ENCODE results near the gene WT1. TPM values are rescaled to one million over a fixed set of nuclear protein-coding genes. Genes with fewer than 3 reads are reported as not detected.
A peak's percentile ranks its signal among the peaks of the same experiment; 100 is the strongest.

WT1 gene
- total RNA-seq, 6 experiments from 2014 or later: not detected

DNA sequence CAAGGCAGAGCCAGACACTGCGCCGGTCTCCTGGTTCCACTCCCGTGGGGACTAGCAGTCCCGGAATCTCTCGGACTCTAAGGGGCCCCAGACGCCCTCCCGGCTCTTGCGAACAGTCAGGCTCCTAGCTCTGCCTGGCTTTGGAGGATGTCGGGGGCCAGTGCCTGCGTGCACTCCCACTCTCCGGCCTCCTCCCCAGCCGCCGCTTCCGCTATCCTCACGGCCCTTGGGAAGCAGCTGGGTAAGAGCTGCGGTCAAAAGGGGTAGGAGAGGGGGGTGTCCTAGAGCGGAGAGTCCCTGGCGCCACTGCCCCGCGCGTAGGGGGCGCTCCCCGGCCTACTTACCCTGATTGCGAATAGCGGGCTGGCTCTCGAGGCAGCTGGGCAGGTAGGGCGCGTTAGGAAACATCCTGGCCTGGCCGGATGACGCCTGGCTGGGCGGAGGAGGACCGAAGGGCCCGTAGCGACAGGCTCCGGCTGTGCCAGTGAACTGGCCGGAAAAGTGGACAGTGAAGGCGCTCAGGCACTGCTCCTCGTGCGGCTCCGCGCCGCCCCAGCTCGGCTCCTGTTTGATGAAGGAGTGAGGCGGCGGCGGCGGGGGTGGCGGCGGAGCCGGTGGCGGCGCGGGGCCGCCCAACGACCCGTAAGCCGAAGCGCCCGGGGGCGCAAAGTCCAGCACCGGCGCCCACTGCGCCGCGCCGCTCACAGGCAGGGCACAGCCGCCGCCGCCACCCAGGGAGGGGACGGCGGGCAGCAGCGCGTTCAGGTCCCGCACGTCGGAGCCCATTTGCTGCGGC, 785 bp downstream of the WT1 start:
- Mint-ChIP-seq H3K27ac (no peak overlapping the region), H3K36me3 (ENCODE audit: low read depth) (no peaks in the 10 kb centered on the region), H3K4me1 (ENCODE audit: low read depth) (peaks cover 11% of the 10 kb centered on the region; the same call in 1 of the 2 replicates), H3K4me3 (no peak overlapping the region), H3K9me3 (no peaks in the 10 kb centered on the region), H3K27me3 (ENCODE audit: insufficient read depth) (peaks cover 87% of the 10 kb centered on the region)
- no peak for DNase-seq
- TF ChIP-seq, protein P1, sequence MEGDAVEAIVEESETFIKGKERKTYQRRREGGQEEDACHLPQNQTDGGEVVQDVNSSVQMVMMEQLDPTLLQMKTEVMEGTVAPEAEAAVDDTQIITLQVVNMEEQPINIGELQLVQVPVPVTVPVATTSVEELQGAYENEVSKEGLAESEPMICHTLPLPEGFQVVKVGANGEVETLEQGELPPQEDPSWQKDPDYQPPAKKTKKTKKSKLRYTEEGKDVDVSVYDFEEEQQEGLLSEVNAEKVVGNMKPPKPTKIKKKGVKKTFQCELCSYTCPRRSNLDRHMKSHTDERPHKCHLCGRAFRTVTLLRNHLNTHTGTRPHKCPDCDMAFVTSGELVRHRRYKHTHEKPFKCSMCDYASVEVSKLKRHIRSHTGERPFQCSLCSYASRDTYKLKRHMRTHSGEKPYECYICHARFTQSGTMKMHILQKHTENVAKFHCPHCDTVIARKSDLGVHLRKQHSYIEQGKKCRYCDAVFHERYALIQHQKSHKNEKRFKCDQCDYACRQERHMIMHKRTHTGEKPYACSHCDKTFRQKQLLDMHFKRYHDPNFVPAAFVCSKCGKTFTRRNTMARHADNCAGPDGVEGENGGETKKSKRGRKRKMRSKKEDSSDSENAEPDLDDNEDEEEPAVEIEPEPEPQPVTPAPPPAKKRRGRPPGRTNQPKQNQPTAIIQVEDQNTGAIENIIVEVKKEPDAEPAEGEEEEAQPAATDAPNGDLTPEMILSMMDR (IDR thresholded peaks at IDR 0.05): no peak

DNA sequence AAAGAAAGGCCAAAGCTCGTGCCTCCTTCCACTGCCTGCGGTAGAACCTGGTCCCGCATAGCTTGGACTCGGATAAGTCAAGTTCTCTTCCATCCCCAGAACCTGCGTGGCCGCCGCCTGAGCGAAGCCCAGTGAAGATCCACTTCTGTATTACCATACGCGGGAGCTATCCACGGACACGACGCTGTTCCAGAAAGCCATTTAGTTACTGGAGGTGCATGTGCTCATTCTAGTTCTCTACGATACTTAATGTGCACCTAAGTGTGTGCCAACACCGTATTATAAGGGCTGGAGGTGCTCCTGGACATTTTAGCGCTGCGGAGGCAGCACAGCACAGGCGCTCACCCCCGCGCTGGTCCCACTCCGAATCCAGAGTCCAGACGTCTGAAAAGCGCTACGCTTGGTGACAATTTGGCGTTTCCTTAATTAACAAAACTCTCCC, 1.4 kb downstream of the WT1 start:
- no peak for DNase-seq
- Mint-ChIP-seq H3K9me3 (no peaks in the 10 kb centered on the region), H3K4me1 (ENCODE audit: low read depth) (peaks cover 11% of the 10 kb centered on the region; the same call in 1 of the 2 replicates), H3K27me3 (ENCODE audit: insufficient read depth) (peaks cover 88% of the 10 kb centered on the region), H3K27ac (no peak overlapping the region), H3K36me3 (ENCODE audit: low read depth) (no peaks in the 10 kb centered on the region), H3K4me3 (peak overlapping the region; percentile 69)
- TF ChIP-seq, protein P1 (IDR thresholded peaks at IDR 0.05): no peak

DNA sequence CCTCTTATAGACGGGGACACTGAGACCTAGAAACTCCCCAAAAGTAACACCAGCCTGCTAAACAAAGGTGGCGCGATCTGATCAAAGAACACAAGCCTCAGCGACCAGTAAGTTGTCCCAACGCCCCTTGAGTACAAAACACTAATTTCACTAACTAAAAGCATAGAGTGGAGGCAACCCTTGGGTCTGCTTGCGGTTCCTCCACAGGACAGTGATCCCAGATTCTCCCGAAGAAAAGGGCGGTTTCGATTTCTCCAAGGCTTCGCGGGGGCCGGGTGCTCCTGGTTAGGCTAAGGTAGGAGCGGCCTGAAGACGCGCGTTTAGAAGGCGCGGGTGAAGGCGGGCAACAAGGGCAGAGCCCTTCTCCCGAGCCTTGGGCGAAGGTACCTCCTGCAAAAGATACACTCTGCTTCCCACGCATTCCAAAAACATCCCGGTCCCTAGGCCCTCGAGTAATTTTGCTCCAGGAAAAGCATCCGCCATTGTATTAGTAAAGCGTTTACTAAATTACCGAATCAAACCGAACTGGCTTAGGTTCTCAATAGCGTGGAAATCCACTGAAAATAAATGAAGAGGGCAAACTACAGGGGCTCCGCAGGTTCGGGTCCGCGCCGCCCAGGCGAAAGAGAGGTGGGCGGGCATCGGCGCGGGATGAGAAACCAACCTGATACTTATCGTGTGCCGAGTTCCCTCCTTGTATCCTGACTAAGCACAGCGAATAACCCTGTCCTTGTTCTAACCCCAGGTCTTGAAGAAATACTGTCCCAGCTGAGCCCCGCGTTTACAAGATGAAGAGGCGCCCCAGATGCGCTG, 2.0 kb downstream of the WT1 start:
- Mint-ChIP-seq H3K4me3 (peak overlapping the region; percentile 69), H3K36me3 (ENCODE audit: low read depth) (no peaks in the 10 kb centered on the region), H3K27ac (no peak overlapping the region), H3K27me3 (ENCODE audit: insufficient read depth) (peaks cover 88% of the 10 kb centered on the region), H3K9me3 (no peaks in the 10 kb centered on the region), H3K4me1 (ENCODE audit: low read depth) (peaks cover 11% of the 10 kb centered on the region; the same call in 1 of the 2 replicates)
- TF ChIP-seq, protein P1 (IDR thresholded peaks at IDR 0.05): no peak
- DNase-seq: no peak

DNA sequence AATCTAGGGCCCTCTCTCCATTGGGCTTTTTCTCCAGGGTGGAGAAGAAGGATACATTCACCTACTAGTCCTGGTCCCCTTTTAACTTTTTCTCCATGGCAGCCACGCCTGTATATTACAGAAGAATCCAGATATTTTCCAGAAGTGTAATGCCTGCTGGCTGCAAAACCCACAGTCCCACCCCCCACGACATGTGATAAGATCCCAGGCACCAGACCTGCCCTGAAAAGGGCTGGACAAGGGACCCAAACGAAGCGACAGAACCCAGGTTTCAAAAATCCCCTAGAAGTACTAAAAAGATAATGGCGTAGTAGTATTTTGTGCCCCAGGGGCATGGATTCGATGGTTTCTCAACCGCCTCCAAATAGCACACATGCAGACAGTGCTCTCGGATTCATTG, 2.8 kb downstream of the WT1 start:
- no peak for DNase-seq
- H3K27ac Mint-ChIP-seq: no peak overlapping the region
- H3K36me3 Mint-ChIP-seq (ENCODE audit: low read depth): no peaks in the 10 kb centered on the region
- H3K4me3 Mint-ChIP-seq: peak overlapping the region; percentile 69; the same call in 1 of the 2 replicates
- TF ChIP-seq, protein P1 (IDR thresholded peaks at IDR 0.05): no peak
- peaks cover 11% of the 10 kb centered on the region; the same call in 1 of the 2 replicates for H3K4me1 Mint-ChIP-seq (ENCODE audit: low read depth)
- peaks cover 86% of the 10 kb centered on the region for H3K27me3 Mint-ChIP-seq (ENCODE audit: insufficient read depth)
- H3K9me3 Mint-ChIP-seq: no peaks in the 10 kb centered on the region

DNA sequence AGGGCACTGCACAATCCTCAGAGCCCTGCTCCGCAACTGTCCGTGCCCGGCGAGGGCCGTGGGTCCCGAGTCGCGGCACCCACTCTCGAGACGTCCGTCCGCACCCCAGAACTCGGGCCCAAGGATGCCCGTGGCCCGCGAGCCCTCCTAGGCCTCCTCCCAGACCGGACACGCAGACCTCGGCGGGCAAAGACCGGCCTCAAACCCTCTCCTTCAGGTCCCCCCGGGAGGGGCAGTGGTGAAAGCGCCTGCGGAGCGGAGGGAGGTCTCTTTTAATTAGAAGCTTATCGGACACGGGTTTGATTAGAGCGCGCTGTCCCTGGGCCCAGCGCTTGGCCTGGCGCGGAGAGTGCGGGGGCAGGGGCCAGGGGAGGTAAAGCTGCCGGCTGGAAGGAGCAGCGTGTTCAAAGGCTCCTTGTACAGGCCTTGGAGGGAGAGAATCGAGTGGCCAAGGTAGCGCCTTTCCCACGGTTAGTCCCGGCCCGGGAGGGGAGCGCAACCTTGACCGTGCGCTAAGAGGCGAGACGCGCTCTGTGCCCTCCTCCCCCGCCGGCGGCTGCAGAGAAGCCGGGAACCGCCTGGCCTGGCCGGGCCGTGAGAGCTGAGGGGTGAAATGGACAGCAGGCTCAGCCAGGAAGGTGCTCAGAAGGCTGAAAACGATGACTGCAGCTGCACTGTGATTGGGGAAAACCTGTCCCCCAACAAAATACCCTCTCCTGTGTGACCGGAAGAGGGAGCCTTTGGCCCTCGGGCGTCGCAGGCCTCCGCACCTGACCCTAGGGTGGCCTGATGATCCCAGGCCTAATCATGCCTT, 4.6 kb downstream of the WT1 start:
- TF ChIP-seq, protein P1 (IDR thresholded peaks at IDR 0.05): peak; percentile 10; the same call in 1 of the 2 replicates
- no peaks in the 10 kb centered on the region for H3K36me3 Mint-ChIP-seq (ENCODE audit: low read depth)
- peaks cover 80% of the 10 kb centered on the region for H3K27me3 Mint-ChIP-seq (ENCODE audit: insufficient read depth)
- H3K9me3 Mint-ChIP-seq: no peaks in the 10 kb centered on the region
- H3K4me1 Mint-ChIP-seq (ENCODE audit: low read depth): peaks cover 11% of the 10 kb centered on the region; the same call in 1 of the 2 replicates
- DNase-seq: no peak
- H3K4me3 Mint-ChIP-seq: no peak overlapping the region
- no peak overlapping the region for H3K27ac Mint-ChIP-seq
